GM19043 (cell line): ENCODE data around the gene S100A2.
"Not testable (repeated sequence)": the region's sequence is repeated elsewhere in the genome, so short reads cannot be mapped to it uniquely, and the experiment has no call there.

ENCODE experiments used
- ATAC-seq: cut with Tn5 transposase; IDR thresholded peaks from one replicate; pipeline ENCODE4 v1.9.1; 2021; ENCODE audit warnings: low read depth; ENCODE audit not compliant: unreplicated experiment

S100A2 gene

DNA sequence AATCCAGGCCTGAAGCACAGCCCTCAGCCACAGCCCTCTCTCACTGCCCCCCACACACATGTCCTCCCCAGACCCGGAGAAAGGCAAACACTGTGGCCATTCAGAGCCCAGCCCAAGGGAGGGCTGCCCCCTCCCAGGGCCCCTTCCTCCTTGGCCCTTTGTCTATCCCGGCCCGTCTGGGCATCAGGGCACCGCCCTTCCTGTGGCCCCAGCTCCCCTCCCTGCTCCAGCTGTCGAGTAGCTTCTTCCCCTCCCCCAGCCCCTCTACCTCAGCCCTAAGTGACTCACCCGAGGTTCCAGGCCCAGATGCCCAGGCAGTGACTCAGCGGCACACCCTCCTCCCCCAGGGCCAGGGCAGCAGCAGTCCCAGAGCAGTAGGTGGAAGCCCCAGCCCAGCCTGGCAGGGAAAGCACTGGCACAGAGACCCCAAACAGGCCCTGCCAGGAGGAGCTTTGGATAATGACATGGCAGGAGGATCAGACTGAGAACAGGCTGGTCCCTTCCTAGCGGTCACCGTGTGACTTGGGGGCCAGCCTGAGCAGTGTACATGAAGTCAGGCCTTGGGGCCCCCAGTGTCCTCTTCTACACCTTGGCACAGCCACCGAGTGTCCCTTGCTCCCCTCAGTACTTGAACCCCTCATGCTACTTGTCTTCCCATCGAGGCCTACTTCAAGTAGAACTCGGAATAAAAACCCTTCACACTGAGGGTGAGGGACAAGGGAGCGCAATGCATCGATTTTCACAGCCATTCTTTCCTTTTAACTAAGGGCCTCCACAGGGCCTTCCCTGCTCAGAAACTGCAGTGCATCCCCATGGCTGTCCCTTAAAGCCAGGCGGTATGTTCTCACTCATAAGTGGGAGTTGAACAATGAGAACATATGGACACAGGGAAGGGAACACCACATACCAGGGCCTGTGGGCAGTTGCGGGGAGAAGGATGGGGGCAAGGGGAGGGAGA lies 1.0 kb upstream of the S100A2 start:
- ATAC-seq = no peak

DNA sequence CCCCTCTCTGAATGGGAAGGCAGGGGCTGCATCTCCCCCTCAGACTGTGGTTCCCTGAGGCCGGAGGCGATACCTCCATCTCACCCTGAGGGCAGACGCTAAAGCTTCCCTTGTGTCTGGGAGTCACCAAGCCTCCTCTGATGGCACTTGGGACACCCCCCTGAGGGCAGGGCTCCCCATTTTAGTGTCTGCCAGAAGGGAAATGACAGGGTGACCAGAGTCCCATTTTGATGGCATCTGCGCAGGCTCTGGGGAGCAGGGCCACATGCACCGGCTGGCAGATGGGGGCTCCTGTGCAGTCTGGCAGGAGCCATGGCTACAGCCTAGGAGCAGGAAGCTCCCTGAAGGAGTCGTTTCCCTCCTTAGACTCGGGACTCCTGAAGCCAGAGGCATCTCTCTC lies 1.7 kb downstream of the S100A2 start:
- no peak for ATAC-seq

DNA sequence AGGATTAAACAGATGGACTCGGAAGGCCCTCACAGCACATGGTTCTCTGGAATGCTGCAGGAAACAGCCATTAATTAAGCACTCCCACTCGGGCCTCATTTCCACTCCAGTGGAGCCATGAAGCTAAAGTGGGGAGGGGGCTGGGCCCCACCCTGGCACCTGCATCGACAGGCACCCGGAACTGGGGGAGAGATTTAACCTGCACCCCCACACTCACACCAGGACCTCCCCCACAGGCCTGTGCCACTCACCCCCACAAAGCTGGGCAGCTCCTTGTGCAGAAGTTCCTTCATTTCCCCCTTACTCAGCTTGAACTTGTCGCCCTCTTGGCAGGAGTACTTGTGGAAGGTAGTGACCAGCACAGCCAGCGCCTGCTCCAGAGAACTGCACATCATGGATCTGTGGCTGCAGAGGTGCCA lies 2.2 kb downstream of the S100A2 start:
- ATAC-seq = no peak

DNA sequence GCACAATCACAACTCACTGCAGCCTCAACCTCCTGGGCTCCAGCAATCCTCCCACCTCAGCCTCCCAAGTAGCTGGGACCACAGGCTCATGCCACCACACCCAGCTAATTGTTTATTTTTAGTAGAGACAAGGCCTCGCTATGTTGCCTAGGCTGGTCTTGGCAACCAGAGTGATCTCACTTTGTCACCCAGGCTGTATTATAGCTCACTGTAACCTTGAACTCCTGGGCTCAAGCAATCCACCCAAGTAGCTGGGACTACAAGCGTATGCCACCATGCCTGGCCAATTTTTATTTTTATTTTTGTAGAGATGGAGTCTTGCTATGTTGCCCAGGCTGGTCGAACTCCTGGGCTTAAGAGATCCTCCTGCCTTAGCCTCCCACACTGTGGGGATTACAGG lies 3.6 kb downstream of the S100A2 start:
- not testable (repeated sequence) for ATAC-seq

DNA sequence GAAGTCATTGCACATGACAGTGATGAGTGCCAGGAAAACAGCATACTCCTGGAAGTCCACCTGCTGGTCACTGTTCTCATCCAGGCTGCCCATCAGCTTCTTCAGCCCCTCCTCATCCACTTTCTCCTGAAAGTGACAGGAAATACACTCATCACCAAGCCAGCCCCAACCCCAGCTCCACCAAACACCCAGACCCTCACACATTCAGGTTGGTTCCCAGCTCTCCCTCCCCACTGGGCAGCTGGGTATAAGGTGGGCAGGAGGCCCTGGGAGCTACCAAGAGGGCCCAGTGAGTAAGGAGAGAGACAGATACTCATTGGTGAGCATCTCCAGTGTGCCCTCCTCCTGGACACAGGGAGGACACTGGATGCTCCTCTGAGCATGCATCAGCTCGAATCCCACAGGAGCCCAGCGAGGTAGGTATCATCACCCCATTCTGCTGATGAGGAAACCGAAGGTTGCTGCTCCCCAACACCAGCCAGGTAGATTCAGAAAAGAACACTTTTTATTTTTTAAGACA lies 4.1 kb downstream of the S100A2 start:
- no peak for ATAC-seq

DNA sequence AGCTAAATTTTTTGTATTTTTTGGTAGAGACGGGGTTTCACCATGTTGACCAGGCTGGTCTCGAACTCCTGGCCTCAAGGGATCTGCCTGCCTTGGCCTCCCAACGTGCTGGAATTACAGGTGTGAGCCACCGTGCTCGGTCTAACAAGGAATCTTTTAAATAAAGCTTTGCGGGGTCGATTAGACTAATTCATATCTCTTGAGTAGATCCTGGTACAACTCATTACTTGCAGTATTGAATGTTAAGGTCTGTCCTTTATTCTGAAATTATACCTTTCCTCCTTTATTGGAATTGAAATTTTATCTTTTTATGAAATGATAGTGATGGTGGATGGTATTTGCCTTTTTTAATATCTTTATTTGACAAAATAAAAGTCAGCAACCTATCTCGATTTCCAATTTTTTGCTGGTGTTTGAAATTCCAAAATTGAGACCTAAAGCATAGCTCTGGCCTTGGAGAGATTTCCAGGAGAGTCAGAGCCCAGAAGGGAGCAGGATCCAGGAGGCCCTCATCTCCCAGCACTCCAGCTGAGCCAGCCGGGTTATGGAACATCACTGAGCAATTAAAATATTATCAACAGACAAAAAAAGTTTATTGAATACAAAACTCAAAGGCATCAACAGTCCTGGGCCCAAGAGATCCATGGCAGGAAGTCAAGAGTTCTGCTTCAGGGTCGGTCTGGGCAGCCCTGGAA lies 4.7 kb downstream of the S100A2 start:
- no peak for ATAC-seq

DNA sequence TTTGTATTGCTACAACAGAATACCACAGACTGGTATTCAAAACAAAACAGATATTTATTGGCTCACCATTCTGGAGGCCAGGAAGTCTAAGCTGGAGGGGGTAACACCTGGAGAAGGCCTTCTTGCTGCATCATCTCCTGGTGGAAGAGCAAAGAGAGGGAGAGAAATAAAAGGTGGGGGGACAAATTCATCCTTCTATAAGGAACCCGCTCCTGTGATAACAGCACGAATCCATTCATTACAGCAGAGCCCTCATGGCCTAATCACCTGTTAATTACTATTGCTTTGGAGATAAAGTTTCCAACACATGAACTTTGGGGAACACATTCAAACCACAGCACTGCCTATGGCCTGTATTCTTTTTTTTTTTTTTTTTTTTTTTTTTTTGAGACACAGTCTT lies 5.4 kb downstream of the S100A2 start:
- no peak for ATAC-seq

DNA sequence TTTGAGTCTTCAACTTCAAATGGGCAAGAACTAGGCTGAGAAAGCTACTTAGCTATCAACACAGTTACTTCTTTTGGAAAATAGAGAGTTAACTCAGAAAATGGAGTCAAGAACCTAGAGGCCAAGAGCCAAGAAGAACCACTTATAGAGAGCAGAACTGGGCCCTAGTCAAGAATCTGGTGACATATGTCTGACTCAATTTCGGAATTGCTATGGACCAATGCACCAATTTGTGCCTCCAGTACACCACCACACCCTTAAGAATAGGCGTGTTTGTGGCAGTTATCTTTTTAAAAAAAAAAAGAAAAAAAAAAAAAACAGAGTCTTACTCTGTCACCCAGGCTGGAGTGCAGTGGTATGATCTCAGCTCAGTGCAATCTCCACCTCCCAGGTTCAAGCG lies 7.8 kb downstream of the S100A2 start:
- ATAC-seq = no peak

DNA sequence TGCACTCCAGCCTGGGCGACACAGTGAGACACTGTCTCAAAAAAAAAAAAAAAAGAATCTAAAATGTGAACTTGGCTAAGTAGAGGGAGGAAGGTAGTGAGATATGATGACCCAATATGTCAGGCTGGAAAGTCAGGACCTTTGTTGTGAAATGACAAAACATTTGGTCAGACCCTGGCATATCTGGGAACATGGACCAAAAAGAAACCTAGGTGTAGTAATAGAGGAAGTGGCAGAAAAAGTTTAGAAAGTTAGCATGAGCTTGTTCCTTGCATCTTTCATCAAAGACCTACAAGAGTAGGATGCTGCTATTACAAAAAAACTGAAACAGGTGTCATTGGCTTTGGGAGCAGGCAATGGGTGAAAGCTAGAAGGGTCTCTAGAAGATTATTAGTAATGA lies 9.3 kb downstream of the S100A2 start:
- no peak for ATAC-seq

DNA sequence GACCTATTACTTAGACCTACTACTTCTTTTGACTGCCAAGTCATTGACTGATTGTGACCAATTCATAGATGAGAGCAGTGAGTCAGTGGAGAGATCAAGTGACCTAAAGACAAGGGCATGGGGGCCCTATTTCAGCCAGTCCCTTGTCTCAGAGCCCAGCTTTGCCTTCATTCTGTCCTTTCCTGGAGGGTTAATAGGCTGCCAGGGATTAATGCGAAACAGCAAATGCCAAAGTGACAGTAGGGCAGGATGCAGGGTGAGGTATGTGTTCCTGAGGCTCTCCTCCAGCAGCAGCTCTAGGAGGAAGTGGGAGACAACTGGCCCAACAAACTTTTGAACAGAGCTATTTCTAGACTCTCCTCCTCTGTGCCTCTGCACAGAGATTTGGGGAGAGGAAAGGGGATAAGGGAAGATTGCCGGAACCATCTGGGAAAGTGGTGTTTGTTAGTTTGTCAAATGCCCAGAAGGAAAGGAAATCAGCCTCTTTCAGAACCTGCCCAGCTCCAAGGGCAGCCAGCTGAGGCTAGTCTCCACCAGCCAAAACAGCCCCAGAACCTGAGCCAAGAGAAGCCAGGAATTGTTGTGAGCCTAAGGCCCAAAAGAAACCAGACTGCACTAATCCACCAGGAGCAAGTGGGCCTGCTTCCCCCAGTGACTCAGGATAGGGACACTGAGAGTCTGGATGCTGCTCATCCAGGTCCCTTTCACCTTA lies 11.7 kb downstream of the S100A2 start:
- no peak for ATAC-seq

DNA sequence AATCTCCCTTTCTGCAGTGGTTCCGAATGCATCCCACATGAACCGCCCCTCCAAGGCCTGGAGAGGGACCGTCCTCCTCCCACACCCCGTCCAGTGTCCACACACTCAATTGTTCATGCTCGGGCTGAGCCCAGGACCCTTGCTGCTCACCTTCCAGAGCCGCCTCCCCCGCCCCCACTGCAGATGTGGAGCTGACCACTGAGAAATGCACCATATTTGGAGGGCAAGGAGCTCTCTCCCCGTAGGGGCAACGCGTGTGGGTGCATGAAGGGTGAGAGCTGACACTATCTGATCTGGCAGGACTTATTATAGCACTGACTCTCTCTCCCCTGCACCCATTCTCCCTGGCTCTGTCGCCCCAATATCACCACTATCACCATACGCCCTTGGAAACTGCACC lies 12.5 kb downstream of the S100A2 start:
- no peak for ATAC-seq

DNA sequence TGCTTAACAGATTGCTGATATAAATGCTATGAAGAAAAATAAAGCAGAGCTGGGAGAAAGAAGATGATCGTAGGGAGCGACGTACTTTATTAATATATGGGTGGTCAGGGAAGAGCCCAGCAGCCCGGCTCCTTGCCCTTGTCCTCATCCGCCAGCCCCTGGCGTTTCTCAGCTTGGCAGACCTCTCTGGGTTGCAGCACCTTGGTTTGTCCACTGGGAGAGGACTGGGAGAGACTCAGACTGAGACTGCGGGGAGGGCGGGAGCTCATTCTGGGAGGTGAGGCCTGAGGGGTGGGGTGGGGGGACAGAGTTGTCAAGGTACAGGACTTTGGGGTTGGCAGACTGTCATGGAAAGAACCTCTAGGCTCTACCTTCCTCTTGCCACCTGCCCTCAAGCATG lies 13.3 kb downstream of the S100A2 start:
- ATAC-seq = no peak

DNA sequence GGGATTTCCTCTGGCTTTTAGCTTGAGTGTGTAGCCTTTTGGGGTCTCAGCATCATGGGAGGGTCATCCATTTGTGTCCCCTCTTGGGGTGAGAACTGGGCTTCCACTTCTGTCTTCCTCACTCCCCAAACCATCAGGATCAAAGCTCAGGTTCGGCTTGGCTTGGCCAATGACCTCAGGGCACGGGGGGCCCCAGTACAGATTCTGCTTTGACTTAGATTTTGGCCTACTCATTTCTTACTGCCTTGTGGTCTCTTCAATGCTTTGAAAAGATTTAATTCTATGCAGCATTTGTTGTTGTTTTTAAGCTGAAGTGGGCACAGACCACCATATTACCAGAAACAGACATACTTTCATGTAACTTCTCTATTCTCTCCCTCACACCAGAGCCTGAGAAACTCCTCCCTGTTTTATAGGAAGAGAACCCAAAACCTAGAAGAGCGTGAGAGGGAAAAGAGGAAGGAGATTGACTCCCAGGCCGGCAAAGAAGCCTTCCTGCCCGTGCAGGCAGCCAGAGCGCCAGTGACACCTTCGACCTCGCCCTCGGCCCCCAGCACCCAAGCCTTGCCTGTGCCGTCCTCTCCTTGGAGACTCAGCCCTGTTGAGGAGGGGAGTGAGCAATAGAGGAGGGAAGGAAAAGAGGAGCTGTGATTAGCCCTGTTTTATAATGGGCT lies 14.7 kb downstream of the S100A2 start:
- ATAC-seq = no peak

DNA sequence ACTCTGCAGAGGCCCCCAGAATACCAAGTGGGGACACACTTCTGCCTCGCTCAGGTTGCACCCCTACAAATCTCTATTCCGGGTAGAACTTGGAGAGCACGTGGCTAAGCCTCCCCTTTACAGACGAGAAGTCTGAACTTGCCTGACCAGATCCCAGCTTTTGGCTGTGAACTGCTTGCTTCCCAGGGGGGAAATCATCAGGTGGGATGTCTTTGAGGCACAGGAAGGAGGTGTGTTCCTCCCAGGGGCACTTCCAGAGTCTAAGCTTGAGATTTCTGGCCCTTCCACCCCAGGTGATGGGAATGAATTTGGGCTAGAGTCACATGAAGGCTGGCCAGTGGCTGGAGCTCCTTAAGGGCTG lies 15.3 kb downstream of the S100A2 start:
- ATAC-seq = no peak

DNA sequence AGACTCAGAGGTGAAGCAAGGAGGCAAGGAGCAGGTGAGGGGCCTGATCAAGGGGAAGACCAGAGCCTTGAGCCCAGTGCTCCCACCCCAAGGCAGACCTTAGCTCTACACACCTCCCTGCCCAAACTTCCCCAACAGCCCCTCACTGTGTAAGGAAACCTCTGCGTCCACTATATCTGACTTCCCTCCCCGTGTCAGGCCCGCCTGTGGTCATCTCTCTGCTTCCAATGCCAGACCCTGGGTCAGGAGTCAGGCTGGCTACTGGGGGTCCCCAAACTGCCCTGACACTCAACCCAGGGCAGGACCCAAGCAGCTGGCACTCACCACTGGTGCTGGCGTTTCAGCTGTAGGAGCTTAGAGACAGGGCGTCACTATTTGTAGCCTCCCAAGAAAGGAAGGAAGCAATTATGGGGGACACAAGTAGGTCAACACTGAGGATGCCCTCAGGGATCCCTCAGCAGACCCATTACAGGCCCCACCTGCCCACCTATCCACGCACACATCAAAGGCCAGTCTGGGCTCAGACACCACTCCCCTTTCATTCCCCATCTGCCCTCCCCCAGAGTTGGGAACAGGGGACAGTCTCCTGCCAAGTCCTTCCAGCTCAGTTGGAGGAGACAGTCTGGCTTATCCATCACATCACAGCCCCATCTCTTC lies 15.8 kb downstream of the S100A2 start:
- no peak for ATAC-seq

DNA sequence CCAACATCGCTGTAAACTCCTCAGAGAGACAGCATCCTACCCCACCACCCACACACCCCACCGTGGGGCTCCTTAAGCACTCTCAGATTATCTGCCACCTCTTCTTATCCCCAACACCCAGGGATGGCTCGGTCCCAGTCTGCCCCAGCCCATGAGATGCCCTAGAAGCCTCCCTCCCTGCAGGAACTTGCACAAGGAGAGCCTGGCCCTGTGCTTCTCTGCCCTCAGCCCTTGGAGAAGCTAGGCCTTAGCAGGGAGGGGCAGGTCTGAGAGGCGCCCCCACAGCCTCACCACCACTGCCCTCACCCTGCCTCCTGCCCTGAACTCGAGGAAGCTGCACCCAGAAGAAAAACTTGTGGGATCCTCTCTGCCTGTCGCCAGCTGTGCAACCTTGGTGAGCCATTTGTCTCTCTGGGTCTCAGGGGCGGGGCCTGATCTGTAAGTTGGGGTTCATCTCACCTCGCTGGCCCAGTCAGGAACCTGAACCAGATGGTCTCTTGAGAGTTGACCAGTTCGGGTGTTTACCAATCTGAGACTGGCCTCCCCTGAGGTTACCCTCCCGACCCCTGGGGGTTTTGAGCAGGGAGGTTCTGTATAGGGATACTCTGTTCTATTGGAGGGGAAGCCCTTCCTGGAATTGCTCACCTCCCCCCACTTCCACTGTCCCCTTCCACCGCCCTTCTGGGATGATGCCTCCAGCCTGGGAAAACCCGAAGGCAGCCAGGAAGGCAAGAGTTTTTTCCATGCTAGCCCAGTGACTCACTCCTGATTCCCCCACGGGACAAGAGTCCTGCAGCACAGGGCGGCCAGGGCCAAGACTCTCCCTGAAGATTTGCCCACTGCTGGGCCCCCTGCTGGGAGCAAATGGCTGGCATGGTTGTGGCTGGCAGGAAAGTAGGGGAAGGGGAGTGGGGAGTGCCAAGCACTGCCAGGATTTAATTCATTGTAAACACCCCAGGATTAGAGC lies 16.6 kb downstream of the S100A2 start, which contains the start of gene S100A3:
Gene S100A3, minus strand, starts transcription at position 537 of the 967 bp plus-strand sequence. CDS start 773 bp downstream, outside the sequence.
- ATAC-seq = no peak

DNA sequence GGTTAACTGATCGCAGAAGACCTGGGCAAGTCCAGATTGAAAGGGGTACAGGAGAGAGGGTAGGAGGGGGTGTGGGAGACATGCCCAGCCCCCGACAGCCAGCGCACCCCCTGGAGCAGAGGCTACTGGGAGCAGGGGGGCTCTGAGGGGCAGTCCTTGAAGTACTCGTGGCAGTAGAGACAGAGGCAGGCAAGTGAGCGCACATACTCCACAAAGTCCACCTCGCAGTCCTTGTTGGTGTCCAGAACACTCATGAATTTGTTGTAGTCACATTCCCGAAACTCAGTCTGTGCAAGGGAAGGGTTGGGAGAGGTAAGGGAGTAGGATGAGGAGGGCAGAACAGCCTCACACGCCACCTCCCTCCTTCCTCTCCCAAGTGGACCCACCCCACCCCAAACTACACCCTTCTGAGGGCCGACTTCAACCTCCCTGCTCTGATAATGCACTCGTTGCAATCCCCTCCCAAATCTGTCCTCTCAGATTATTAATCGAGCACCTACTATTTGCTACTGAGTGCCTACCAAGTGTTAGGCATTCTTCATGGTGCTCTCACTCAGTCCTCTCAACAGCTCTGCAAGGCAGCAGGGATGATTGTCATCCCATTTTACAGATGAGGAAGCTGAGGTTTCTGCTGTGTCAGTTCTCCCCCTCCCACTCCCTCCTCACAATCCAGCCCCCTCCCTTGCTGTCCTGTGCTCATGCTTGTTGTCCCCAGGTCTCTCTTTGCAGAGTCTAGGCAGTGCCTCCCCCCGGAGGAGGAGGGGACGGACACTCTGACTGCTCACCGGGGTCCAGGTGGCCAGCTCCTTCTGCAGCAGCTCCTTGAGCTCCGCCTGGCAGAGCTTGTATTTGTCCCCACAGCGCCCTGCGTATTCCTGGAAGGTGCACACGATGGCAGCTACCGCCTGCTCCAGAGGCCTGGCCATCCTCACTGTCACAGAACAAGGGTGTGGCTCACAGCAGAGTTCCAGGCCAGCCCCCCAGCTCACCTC lies 17.8 kb downstream of the S100A2 start:
- ATAC-seq = no peak
